Adrenal gland (tissue), 5 donors: Measurements from ENCODE around the gene SNRNP35.

Source experiments
- POLR2A ChIP-seq, 2 donors: fragments of 450-650 bp; IDR thresholded peaks; one replicate each; pipeline ENCODE4 v1.6.1; 2017; ENCODE audit warnings: antibody characterized with exemption in 2 of 2, mild to moderate bottlenecking in 2 of 2, moderate library complexity in 1 of 2
- TF ChIP-seq, protein P1 (sequence below), 6 experiments: fragments of 450-650 bp in 4 of 6; fragments of 200-600 bp in 2 of 6; sonication (generic) in 1 of 6; IDR thresholded peaks; 1 replicate in 5 of 6; 2 replicates in 1 of 6; pipeline versions ENCODE4 v1.5.1 to v1.8.0; 2016 to 2021; ENCODE audit warnings: antibody characterized with exemption in 6 of 6, mild to moderate bottlenecking in 2 of 6, moderate library complexity in 1 of 6
- donor health status: DM: no; HTN: no; CAD: no.

DNA sequence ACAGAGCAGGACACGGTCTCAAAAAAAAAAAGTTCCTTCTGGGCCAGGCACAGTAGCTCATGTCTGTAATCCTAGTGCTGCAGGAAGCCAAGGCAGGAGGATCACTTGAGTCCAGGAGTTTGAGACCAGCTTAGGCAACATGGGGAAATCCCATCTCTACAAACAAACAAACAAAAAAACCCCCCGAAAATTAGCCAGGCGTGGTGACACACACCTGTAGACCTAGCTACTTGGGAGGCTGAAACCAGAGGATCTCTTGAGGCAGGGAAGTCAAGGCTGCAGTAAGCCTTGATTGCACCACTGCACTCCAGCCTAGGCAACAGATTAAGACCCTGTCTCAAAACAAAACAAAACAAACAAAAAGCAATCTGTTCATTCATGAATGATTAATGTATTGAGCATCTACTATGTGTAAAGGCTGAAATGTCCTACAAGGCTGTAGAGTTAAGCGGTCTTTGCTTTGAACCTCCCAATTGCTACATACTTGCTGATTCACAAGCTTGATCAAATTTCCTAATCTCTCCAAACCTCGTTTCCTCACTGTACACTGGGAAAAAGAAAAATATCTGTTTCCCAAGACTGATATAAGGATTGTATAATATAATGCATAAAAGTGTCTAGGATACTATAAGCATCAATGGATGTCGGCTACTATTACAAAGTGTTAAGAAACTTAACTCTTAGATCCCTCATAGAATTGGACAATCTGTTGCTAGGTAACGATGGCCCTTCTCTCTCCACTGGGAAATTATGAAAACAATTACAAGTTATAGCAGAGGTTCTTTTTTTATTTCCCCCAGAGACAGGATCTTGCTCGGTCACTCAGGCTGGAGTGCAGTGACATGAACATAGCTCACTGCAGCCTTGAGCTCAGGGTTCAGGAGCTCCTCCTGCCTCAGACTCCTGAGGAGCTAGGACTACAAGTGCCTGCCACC lies 13.6 kb upstream of the SNRNP35 start:
- TF ChIP-seq, protein P1, sequence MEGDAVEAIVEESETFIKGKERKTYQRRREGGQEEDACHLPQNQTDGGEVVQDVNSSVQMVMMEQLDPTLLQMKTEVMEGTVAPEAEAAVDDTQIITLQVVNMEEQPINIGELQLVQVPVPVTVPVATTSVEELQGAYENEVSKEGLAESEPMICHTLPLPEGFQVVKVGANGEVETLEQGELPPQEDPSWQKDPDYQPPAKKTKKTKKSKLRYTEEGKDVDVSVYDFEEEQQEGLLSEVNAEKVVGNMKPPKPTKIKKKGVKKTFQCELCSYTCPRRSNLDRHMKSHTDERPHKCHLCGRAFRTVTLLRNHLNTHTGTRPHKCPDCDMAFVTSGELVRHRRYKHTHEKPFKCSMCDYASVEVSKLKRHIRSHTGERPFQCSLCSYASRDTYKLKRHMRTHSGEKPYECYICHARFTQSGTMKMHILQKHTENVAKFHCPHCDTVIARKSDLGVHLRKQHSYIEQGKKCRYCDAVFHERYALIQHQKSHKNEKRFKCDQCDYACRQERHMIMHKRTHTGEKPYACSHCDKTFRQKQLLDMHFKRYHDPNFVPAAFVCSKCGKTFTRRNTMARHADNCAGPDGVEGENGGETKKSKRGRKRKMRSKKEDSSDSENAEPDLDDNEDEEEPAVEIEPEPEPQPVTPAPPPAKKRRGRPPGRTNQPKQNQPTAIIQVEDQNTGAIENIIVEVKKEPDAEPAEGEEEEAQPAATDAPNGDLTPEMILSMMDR (IDR thresholded peaks at IDR 0.05): no peak
- no peak for TF ChIP-seq POLR2A (IDR thresholded peaks at IDR 0.05)
